Activated T-cell treated with anti-CD3 and anti-CD28 coated beads for 4 hours (primary cell): Measurements from ENCODE around the gene GRIN2A.

Source experiments
- DNase-seq: peaks from one replicate; pipeline ENCODE4 v3.0.0-alpha.2; 2020

The GRIN2A gene

GRCh38 chr16:10128397-10129258 is 53.6 kb downstream of the GRIN2A start:
- no peak for DNase-seq

- no peak for DNase-seq
Observed at GRCh38 chr16:10126686-10127085, 55.5 kb downstream of the GRIN2A start.

- DNase-seq: no peak
Observed at GRCh38 chr16:10123141-10123540, 59.1 kb downstream of the GRIN2A start.

- no peak for DNase-seq
Observed at GRCh38 chr16:10122546-10122945, 59.7 kb downstream of the GRIN2A start.

GRCh38 chr16:10121897-10122425 is 60.3 kb downstream of the GRIN2A start:
- DNase-seq: no peak

GRCh38 chr16:10121491-10121890 is 60.7 kb downstream of the GRIN2A start:
- DNase-seq: no peak

- no peak for DNase-seq
Observed at GRCh38 chr16:10120953-10121352, 61.3 kb downstream of the GRIN2A start.

GRCh38 chr16:10114409-10114808 is 67.8 kb downstream of the GRIN2A start:
- DNase-seq: no peak

- no peak for DNase-seq
Observed at GRCh38 chr16:10113248-10113647, 69.0 kb downstream of the GRIN2A start.

GRCh38 chr16:10112021-10112420 is 70.2 kb downstream of the GRIN2A start:
- DNase-seq: no peak

GRCh38 chr16:10111156-10111761 is 71.0 kb downstream of the GRIN2A start:
- DNase-seq: no peak

GRCh38 chr16:10110552-10110951 is 71.7 kb downstream of the GRIN2A start:
- no peak for DNase-seq

- no peak for DNase-seq
Observed at GRCh38 chr16:10107081-10107480, 75.1 kb downstream of the GRIN2A start.

- no peak for DNase-seq
Observed at GRCh38 chr16:10103700-10104099, 78.5 kb downstream of the GRIN2A start.

- no peak for DNase-seq
Observed at GRCh38 chr16:10103118-10103517, 79.1 kb downstream of the GRIN2A start.

GRCh38 chr16:10100829-10101228 is 81.4 kb downstream of the GRIN2A start:
- no peak for DNase-seq

GRCh38 chr16:10098991-10099390 is 83.2 kb downstream of the GRIN2A start:
- no peak for DNase-seq

- no peak for DNase-seq
Observed at GRCh38 chr16:10097271-10097670, 85.0 kb downstream of the GRIN2A start.

GRCh38 chr16:10093576-10093975 is 88.7 kb downstream of the GRIN2A start:
- no peak for DNase-seq

GRCh38 chr16:10090816-10091215 is 91.4 kb downstream of the GRIN2A start:
- DNase-seq: no peak

GRCh38 chr16:10088380-10088793 is 93.8 kb downstream of the GRIN2A start:
- no peak for DNase-seq

GRCh38 chr16:10087151-10087550 is 95.1 kb downstream of the GRIN2A start:
- DNase-seq: no peak

GRCh38 chr16:10086620-10087019 is 95.6 kb downstream of the GRIN2A start:
- DNase-seq: no peak

- no peak for DNase-seq
Observed at GRCh38 chr16:10085078-10085798, 97.0 kb downstream of the GRIN2A start.
